ENCODE data around the gene CORO1C.

GRCh38 chr12:108657130-108657745 lies 74.1 kb downstream of the CORO1C start:
- TF ChIP-seq CTCF (conservative IDR thresholded peaks at IDR 0.05), result no peak
- no peak for TF ChIP-seq EZH2 (IDR thresholded peaks at IDR 0.05; ENCODE audit: low read depth)

All from PC-9 (cell line).